Caco-2 (cell line): ENCODE results near the gene TPBG. TPM values are rescaled to one million over a fixed set of nuclear protein-coding genes. Genes with fewer than 3 reads are reported as not detected.

Source experiments
- BruUV-seq: library from RNA; stranded (reverse); fragments of 400-500 nt; replicated peaks from 2 replicates; lab custom pipeline; 2021; lab: Mats Ljungman, UMichigan
- CTCF ChIA-PET: fragments of 300-600 bp; sonication (Branson Sonifier 250); formaldehyde crosslinking; loops from one replicate; lab custom pipeline; 2022; ENCODE audit warnings: antibody characterized with exemption; lab: Charles Lee
- POLR2A ChIA-PET: fragments of 300-600 bp; sonication (Branson Sonifier 250); formaldehyde crosslinking; loops from one replicate; lab custom pipeline; 2022; ENCODE audit warnings: antibody characterized with exemption; lab: Charles Lee
- DNase-seq, 2 experiments: peaks; one replicate each; pipeline versions ENCODE4 v3.0.0 to v3.0.0-alpha.2; 2020 to 2022
- H3K27me3 ChIP-seq: replicated peaks from 2 replicates; pipeline ENCODE4 v1.6.0; 2011; ENCODE audit warnings: low read length; ENCODE audit not compliant: control insufficient read depth, insufficient read depth
- H3K36me3 ChIP-seq: 2 replicates; pipeline ENCODE4 v1.5.1; 2011; ENCODE audit warnings: low read length; ENCODE audit not compliant: control insufficient read depth, insufficient read depth
- H3K4me1 ChIP-seq: fragments of 250-450 bp; sonication (Bioruptor Pico); 2 replicates; pipeline ENCODE4 v1.5.1; 2020; ENCODE audit warnings: mild to moderate bottlenecking
- H3K4me3 ChIP-seq: 2 replicates; pipeline ENCODE4 v1.5.1; 2011; ENCODE audit warnings: low read depth, mild to moderate bottlenecking, control low read depth, low read length
- H3K9me3 ChIP-seq: fragments of 250-450 bp; sonication (Bioruptor Pico); 2 replicates; pipeline ENCODE4 v1.5.1; 2020; ENCODE audit warnings: mild to moderate bottlenecking, moderate library complexity
- H3K27ac Mint-ChIP-seq: one replicate; pipeline ENCODE4 v1.8.0; 2022; ENCODE audit warnings: mixed read lengths; ENCODE audit not compliant: unreplicated experiment
- H3K27me3 Mint-ChIP-seq: one replicate; pipeline ENCODE4 v1.8.0; 2022; ENCODE audit warnings: mixed read lengths; ENCODE audit not compliant: insufficient read depth, unreplicated experiment
- H3K36me3 Mint-ChIP-seq: one replicate; pipeline ENCODE4 v1.8.0; 2022; ENCODE audit warnings: mild to moderate bottlenecking, mixed read lengths; ENCODE audit not compliant: insufficient read depth, unreplicated experiment
- H3K4me1 Mint-ChIP-seq: one replicate; pipeline ENCODE4 v1.8.0; 2022; ENCODE audit warnings: low read depth, mixed read lengths; ENCODE audit not compliant: unreplicated experiment
- H3K4me3 Mint-ChIP-seq: one replicate; pipeline ENCODE4 v1.8.0; 2022; ENCODE audit warnings: mild to moderate bottlenecking, moderate library complexity, mixed read lengths; ENCODE audit not compliant: unreplicated experiment
- H3K9me3 Mint-ChIP-seq: one replicate; pipeline ENCODE4 v1.8.0; 2022; ENCODE audit warnings: mixed read lengths; ENCODE audit not compliant: unreplicated experiment
- intact Hi-C: fragments of 100-400 bp; cut with micrococcal nuclease; formaldehyde crosslinking; loops from one replicate; pipeline ENCODE4 v1.10.0; 2022; ENCODE audit not compliant: unreplicated experiment
- total RNA-seq: library from RNA; stranded (reverse); gene quantifications from 2 replicates; pipeline ENCODE4 v1.2.3, GENCODE V29; 2022
- TF ChIP-seq, protein P1 (sequence below), 2 experiments: fragments of 200-600 bp in 1 of 2; IDR thresholded peaks; 1 replicate in 1 of 2; 2 replicates in 1 of 2; pipeline versions ENCODE4 v1.5.1 to v1.8.0; 2011 to 2022; ENCODE audit warnings: antibody characterized with exemption in 1 of 2, control low read depth in 1 of 2, inconsistent platforms in 1 of 2, low read depth in 1 of 2, low read length in 1 of 2, mild to moderate bottlenecking in 1 of 2, moderate library complexity in 1 of 2; ENCODE audit not compliant: insufficient read depth in 1 of 2, severe bottlenecking in 1 of 2, unreplicated experiment in 1 of 2

The TPBG gene
- total RNA-seq, 1 experiment from 2014 or later = 4.0 TPM

DNA sequence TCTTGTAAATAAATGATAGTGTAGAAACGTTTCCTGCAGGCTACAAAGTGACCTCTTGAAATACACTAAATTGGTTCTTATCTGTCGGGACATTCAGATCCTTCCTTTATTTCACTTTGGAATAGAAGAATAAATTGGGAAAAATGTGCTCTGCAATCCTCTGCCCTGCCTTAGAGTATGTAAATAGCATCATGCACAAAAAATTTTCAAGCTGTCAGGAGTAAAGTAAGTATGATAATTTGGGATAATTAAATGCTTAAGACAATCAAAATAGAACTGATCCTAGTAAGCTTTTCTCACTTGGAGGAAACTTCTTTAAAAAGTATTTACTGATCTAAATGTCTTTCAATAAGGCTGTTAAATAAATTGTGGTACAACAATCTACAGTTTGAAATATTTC, 3.1 kb upstream of the TPBG start:
- CTCF ChIA-PET = no interaction called here
- H3K4me1 ChIP-seq = no peaks in the 10 kb centered on the region; the same call in 1 of the 2 replicates
- H3K4me1 Mint-ChIP-seq = peaks cover 8% of the 10 kb centered on the region
- peaks cover 31% of the 10 kb centered on the region for H3K27me3 Mint-ChIP-seq
- POLR2A ChIA-PET = no interaction called here
- no TSS peak for BruUV-seq
- no peak overlapping the region for H3K4me3 ChIP-seq
- H3K4me3 Mint-ChIP-seq = no peak overlapping the region
- H3K9me3 Mint-ChIP-seq = no peaks in the 10 kb centered on the region
- H3K27me3 ChIP-seq = no peaks in the 10 kb centered on the region; the same call in 1 of the 2 replicates
- DNase-seq = no peak
- TF ChIP-seq, protein P1, sequence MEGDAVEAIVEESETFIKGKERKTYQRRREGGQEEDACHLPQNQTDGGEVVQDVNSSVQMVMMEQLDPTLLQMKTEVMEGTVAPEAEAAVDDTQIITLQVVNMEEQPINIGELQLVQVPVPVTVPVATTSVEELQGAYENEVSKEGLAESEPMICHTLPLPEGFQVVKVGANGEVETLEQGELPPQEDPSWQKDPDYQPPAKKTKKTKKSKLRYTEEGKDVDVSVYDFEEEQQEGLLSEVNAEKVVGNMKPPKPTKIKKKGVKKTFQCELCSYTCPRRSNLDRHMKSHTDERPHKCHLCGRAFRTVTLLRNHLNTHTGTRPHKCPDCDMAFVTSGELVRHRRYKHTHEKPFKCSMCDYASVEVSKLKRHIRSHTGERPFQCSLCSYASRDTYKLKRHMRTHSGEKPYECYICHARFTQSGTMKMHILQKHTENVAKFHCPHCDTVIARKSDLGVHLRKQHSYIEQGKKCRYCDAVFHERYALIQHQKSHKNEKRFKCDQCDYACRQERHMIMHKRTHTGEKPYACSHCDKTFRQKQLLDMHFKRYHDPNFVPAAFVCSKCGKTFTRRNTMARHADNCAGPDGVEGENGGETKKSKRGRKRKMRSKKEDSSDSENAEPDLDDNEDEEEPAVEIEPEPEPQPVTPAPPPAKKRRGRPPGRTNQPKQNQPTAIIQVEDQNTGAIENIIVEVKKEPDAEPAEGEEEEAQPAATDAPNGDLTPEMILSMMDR (IDR thresholded peaks at IDR 0.05; ENCODE audit: insufficient read depth in 1 of 2, low read depth in 1 of 2, low read length in 1 of 2, severe bottlenecking in 1 of 2, unreplicated experiment in 1 of 2) = no peak
- H3K9me3 ChIP-seq = no peaks in the 10 kb centered on the region
- H3K36me3 ChIP-seq = no peaks in the 10 kb centered on the region
- H3K27ac Mint-ChIP-seq = no peak overlapping the region
- H3K36me3 Mint-ChIP-seq = peaks cover 6% of the 10 kb centered on the region
- intact Hi-C loops = loop anchor here (5.0 to 10.0 kb wide), 3 partner anchors 108 to 697 kb away; no protein-coding TSS in a partner anchor

- POLR2A ChIA-PET = no interaction called here
- H3K27me3 ChIP-seq = no peaks in the 10 kb centered on the region; the same call in 1 of the 2 replicates
- peaks cover 30% of the 10 kb centered on the region for H3K27me3 Mint-ChIP-seq
These were observed 2.0 kb upstream of the TPBG start for GRCh38 chr6:82361631-82362030.

GRCh38 chr6:82362144-82362543, 1.5 kb upstream of the TPBG start:
- BruUV-seq = no TSS peak
- H3K4me3 ChIP-seq = no peak overlapping the region
- TF ChIP-seq, protein P1 (IDR thresholded peaks at IDR 0.05; ENCODE audit: insufficient read depth in 1 of 2, low read depth in 1 of 2, low read length in 1 of 2, severe bottlenecking in 1 of 2, unreplicated experiment in 1 of 2) = no peak
- Mint-ChIP-seq H3K27me3 (peaks cover 30% of the 10 kb centered on the region), H3K4me3 (no peak overlapping the region), H3K36me3 (peaks cover 6% of the 10 kb centered on the region), H3K9me3 (no peaks in the 10 kb centered on the region), H3K4me1 (peaks cover 8% of the 10 kb centered on the region), H3K27ac (no peak overlapping the region)
- H3K36me3 ChIP-seq = no peaks in the 10 kb centered on the region
- no peaks in the 10 kb centered on the region for H3K9me3 ChIP-seq
- no peak for DNase-seq
- POLR2A ChIA-PET = interaction anchor here (0.5 kb wide), 1 partner anchor 868 kb away, joined by 8 read pairs; no protein-coding TSS in a partner anchor
- no peaks in the 10 kb centered on the region; the same call in 1 of the 2 replicates for H3K27me3 ChIP-seq
- no peaks in the 10 kb centered on the region; the same call in 1 of the 2 replicates for H3K4me1 ChIP-seq
- CTCF ChIA-PET = interaction anchor here (1.3 kb wide), 1 partner anchor 14 kb away, joined by 10 read pairs; no protein-coding TSS in a partner anchor
- intact Hi-C loops = loop anchor here (2.0 to 10.0 kb wide), 4 partner anchors 110 to 695 kb away; no protein-coding TSS in a partner anchor

More at GRCh38 chr6:82361631-82362030, 2.0 kb upstream of the TPBG start:
- CTCF ChIA-PET = no interaction called here
- Histone ChIP-seq H3K4me3 (no peak overlapping the region), H3K36me3 (no peaks in the 10 kb centered on the region), H3K9me3 (no peaks in the 10 kb centered on the region), H3K4me1 (no peaks in the 10 kb centered on the region; the same call in 1 of the 2 replicates)
- no TSS peak for BruUV-seq
- Mint-ChIP-seq H3K36me3 (peaks cover 6% of the 10 kb centered on the region), H3K27ac (no peak overlapping the region), H3K4me1 (peaks cover 8% of the 10 kb centered on the region), H3K9me3 (no peaks in the 10 kb centered on the region), H3K4me3 (no peak overlapping the region)
- TF ChIP-seq, protein P1 (IDR thresholded peaks at IDR 0.05; ENCODE audit: insufficient read depth in 1 of 2, low read depth in 1 of 2, low read length in 1 of 2, severe bottlenecking in 1 of 2, unreplicated experiment in 1 of 2) = no peak
- DNase-seq = no peak
- intact Hi-C loops = loop anchor here (2.0 to 10.0 kb wide), 4 partner anchors 109 to 696 kb away; no protein-coding TSS in a partner anchor
